ENCODE measurements around the gene APOL5.

The APOL5 gene

GRCh38 chr22:35766654-35767580, 49.2 kb downstream of the APOL5 start:
- TF ChIP-seq, protein P1, sequence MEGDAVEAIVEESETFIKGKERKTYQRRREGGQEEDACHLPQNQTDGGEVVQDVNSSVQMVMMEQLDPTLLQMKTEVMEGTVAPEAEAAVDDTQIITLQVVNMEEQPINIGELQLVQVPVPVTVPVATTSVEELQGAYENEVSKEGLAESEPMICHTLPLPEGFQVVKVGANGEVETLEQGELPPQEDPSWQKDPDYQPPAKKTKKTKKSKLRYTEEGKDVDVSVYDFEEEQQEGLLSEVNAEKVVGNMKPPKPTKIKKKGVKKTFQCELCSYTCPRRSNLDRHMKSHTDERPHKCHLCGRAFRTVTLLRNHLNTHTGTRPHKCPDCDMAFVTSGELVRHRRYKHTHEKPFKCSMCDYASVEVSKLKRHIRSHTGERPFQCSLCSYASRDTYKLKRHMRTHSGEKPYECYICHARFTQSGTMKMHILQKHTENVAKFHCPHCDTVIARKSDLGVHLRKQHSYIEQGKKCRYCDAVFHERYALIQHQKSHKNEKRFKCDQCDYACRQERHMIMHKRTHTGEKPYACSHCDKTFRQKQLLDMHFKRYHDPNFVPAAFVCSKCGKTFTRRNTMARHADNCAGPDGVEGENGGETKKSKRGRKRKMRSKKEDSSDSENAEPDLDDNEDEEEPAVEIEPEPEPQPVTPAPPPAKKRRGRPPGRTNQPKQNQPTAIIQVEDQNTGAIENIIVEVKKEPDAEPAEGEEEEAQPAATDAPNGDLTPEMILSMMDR (IDR thresholded peaks at IDR 0.05; ENCODE audit: low read depth, low read length) = no peak
- peak; percentile 61 to 67 for DNase-seq (ENCODE audit: low read depth in 2 of 2)
- H3K4me3 ChIP-seq (replicated peaks in 1 of 2; ENCODE audit: low read depth in 2 of 2, low read length in 2 of 2) = peak overlapping the region in 1 of 2 donors; percentile 42

DNA sequence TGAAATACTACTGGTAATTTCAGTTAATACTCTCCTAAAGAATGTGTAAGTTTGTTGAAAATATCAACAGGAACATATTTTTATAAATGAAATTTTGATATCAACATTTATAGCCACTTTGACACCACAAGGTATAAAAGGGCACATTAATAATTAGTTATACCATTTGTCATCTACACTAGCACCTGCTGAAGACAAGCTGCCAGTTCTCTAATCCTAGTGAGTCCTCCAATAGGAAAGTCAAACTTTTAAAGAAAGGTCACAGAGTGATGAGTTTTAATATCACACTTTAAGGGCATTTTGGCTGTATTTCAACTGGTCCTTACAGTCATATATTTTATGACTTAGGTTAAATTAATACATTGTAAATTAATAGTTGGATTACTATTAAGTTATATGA, 52.3 kb downstream of the APOL5 start:
- DNase-seq (ENCODE audit: low read depth in 2 of 2) = no peak
- TF ChIP-seq, protein P1 (IDR thresholded peaks at IDR 0.05; ENCODE audit: low read depth, low read length) = no peak
- H3K4me3 ChIP-seq (replicated peaks in 1 of 2; ENCODE audit: low read depth in 2 of 2, low read length in 2 of 2) = no peak overlapping the region

DNA sequence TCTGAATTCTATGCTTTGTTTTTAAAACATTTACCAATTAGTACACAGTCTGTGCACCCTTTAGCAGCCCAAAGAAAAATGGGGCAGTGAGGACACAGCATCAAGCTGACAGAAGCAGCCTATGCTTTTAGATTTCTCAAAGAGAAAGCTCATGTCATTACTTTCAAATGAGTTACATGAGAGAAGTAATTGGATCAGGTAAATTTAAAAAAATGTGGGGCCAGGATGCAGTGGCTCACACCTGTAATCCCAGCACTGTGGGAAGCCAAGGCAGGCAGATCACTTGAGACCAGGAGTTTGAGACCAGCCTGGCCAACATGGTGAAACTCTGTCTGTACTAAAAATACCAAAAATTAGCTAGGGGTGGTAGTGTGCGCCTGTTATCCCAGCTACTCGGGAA, 57.7 kb downstream of the APOL5 start:
- no peak overlapping the region for H3K4me3 ChIP-seq (replicated peaks in 1 of 2; ENCODE audit: low read depth in 2 of 2, low read length in 2 of 2)
- TF ChIP-seq, protein P1 (IDR thresholded peaks at IDR 0.05; ENCODE audit: low read depth, low read length) = no peak
- DNase-seq (ENCODE audit: low read depth in 2 of 2) = no peak

DNA sequence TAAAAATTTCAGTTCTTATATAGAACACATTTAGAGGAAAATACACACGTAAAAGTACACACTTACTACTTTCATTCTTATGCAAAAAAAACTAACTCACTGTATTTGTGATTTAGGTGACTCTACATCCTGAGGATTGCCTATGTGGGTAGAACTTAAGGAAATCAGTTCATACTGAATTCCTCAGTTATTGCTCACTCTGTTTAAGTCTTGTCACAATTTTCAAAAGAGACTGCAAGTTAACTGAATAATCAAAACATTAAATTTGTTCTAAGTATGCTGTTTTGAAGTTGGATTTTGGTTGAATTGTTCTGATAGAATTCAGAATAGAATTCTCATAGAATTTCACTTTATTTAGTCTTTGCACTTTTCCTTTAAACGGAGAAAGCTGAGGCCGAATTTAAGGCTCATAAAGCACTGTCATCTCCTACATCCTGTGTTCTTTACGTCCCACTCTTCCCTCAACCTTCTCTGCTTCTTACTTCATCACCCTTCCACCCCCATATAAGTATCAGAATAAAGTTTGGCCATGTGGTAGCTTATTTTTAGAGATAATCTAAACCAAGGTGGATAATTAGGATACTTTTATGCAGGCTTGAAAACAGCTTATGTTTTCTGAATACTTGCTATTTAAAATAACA, 59.8 kb downstream of the APOL5 start:
- TF ChIP-seq, protein P1 (IDR thresholded peaks at IDR 0.05; ENCODE audit: low read depth, low read length) = no peak
- H3K4me3 ChIP-seq (replicated peaks in 1 of 2; ENCODE audit: low read depth in 2 of 2, low read length in 2 of 2) = no peak overlapping the region
- peak; percentile 67 to 91 for DNase-seq (ENCODE audit: low read depth in 2 of 2)

Data from cardiac fibroblast (primary cell).